ENCODE data around the gene ZNF844.
"Not testable (repeated sequence)": the region's sequence is repeated elsewhere in the genome, so short reads cannot be mapped to it uniquely, and the experiment has no call there.

Gene ZNF844

DNA sequence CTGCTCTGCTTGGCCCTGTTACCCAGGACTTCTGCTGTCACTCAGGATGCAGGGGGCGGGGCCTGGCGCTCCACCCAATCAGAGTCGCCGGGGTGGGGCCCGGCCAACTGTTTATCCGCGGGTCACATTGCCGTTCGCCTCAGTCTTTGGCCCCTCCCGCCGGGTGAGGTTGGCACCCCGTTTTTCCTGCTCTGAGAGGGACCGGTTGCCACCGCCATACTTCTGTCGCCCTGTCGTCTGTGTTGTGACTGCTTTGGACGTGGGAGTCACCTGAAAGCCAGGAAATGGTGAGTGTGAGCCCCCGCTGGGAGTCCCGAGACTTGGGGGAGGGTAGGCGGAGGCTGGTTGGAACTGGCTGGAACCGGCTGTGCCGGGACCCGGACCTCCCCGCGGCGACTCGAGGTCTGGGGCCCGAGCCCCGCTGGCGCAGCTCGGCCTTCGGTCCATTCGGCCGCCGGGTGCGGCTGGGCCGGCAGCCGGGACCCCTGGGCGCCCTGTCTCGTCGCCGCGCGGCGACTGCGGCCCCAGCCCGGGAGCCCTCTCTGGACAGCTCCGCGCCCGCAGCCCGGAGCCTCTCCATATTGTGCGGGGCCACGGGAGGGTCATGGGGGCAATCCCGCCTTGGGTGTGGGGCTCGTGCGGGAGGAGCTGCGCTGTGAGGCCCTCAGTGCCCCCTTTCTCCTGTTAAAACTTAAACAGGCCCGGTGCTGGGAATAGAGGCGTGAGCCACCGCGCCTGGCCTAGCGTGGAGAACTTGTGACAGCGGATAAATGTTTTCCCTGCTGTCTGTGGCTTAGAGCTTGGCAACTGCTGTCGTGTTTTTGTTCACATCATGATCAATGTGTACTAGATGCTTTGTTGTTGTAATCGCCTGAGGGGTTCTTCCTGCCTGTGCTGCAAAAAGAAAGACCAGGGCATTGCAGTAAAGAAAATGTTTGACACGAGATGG is at the start of gene ZNF844:
TSS of gene ZNF844 (plus strand) at position 142 of the 949 bp plus-strand sequence. CDS start at position 285, 143 bp downstream.
- DNase-seq = peak; percentile 97

DNA sequence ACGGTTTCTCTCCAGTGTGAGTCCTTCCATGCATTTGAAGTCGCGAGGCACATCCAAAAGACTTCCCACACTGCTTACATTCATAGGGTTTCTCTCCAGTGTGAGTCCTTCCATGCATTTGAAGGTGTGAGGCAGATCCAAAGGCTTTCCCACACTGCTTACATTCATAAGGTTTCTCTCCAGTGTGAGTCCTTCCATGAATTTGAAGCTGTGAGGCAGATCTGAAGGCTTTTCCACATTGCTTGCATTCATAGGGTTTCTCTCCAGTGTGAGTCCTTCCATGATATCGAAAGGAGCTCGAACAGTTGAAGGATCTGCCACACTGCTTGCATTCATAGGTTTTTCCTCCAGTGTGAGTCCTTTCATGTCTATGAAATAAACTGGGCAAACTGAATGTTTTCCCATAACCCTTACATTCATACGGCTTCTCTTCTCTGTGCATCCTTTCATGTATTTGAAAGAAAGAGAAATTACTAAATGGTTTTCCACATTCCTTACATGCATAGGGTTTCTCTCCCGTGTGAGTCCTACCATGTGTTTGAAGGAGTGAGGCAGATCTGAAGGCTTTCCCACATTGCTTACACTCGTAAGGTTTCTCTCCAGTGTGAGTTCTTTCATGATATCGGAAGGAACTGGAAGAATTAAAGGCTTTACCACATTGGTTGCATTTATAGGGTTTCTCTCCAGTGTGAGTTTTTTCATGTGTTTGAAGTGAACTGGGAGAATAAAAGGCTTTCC is 49.3 kb upstream of the ZNF844 start:
- DNase-seq = no peak

DNA sequence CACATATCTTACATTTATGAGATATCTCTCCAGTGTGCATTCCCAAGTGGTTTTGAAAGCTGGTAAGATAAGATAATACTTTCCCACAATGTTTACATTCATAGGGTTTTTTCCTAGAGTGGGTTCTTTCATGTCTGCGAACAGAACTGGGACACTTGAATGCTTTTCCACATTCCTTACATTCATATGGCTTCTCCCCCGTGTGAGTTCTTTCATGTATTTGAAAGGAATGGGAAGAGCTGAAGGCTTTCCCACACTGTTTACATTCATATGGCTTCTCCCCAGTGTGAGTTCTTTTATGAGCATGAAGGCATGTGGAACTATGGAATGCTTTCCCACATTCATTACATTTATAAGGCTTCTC is 48.8 kb upstream of the ZNF844 start:
- DNase-seq = no peak

DNA sequence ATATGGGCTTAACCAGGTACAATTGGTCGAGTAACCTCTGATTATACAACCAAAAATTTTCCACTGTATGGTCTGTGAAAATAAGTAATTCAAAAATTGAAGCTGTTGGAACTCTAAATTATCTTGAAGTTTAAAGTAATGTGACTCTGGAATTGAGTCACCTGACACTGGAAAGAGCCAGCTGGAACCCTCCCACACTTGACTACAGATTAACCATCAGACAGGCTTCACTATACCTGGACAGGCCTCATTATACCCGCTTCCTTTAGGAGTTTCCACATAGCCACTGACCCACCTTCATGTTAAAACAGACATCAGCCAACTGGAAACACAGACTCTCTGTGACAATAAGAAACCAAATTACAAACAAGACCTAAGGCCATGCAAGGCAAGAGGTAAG is 30.3 kb upstream of the ZNF844 start:
- DNase-seq = no peak

DNA sequence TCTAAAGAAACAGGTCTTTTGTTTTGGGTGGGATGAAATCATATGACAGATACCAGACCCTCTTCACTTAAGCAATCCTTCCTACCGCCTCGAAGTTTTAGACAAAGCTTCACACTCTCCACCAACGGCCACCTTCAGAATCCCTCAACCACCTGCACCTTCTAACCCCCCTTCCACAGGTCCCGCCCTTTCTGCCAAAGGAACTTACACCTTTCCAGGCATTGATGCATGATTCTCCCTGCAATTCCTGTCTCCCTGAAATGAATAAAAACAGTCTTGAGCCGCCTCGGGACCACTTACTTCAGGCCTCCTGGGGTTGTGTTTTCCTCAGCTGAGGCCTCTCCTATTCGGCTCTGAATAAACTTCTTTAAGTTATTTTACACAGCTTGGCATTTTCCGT is 29.9 kb upstream of the ZNF844 start:
- no peak for DNase-seq

DNA sequence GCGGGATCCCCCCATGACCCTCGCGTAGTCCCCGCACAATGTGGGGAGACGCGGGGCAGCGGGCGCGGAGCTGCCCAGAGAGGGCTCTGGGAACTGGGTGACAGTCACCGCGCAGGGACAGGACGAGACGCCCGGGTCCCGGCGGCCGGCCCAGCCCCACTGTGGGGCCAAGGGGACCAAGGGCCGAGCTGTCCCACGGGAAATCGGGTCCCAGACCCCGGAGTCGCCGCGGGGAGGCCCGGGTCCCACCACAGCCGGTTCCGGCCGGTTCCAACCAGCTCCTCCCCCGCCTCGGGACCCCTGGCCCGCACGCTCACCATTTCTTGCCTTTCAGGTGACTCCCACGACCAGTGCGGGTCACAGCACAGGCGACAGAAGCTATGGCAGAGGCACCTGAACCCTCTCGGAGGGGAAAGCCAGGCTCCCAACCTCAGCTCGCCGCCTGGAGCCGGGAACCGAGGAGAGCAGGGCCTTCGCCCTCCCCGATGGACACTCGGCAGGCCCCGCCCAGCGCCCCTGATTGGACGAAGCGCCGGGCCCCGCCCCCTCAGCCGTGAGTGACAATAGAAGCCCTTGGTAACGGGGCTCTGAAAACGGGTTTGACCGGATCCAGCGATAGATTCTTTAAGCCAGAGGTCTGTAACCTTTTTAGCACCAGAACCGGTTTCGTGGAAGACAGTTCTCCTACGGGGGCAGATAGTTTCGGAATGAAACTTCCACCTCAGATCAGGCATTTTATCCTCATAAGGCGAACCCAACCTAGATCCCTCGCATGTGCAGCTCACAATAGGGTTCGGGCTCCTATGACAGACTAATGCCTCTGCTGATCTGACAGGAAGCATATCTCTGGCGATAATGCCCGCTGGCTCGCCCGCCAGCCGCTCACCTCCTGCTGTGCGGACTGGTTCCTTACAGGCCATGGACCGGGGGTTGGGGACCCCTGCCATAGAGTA is 29.0 kb upstream of the ZNF844 start, which contains the start of gene ZNF433:
TSS of gene ZNF433 (minus strand) at position 460 of the 953 bp plus-strand sequence. CDS start at position 320, 140 bp downstream.
- peak; percentile 95 for DNase-seq

DNA sequence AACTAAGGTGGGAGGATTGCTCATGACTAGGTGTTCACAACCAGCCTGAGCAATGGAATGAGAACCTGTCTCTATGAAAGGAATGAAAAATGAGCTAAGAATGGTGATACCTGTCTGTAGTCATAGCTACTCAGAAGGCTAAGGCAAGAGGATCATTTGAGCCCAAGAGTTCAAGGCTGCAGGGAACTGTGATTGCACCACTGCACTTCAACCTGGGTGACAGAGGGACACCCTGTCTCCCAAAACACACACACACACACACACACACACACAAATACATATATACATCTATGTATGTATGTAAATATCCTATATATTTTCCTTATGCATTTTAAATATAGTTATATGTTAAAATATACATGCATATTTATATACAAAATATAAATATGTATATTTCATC is 21.6 kb upstream of the ZNF844 start:
- no peak for DNase-seq

DNA sequence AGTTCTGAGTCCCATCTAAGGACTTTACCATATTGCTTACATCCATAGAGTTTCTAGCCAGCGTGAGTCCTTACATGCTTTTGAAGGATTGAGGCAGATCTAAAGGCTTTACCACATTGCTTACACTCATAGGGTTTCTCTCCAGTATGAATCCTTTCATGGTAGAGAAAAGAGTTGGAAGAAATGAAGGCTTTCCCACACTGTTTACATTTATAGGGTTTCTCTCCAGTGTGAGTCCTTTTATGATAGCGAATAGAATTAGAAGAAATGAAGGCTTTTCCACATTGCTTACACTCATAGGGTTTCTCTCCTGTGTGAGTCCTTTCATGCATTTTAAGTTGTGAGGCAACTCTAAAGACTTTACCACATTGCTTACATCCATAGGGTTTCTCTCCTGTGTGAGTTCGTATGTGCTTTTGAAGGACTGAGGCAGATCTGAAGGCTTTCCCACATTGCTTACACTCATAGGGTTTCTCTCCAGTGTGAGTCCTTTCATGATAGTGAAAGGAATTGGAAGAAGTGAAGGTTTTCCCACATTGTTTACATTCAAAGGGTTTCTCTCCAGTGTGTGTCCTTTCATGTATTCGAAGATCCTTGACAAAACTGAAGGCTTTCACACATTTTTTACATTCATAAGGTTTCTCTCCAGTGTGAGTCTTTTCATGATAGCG is 20.6 kb upstream of the ZNF844 start:
- no peak for DNase-seq

DNA sequence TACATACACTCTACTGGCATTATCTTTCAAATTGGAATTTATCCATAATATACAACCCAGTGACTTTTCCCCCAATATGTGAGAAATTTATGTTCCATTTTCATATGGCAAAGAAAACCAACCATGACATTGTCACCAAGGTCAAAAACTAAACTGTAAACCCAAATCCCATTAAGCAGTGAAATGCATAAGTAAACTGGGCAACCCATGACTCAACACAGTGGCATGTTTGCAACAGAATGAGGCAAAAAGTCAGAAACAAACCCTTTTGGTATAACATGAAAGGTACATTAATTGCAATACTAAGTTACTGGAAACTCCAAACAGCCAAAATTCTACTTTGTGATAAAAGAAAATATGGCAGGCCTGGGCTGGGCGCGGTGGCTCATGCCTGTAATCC is 16.7 kb upstream of the ZNF844 start:
- DNase-seq = no peak

DNA sequence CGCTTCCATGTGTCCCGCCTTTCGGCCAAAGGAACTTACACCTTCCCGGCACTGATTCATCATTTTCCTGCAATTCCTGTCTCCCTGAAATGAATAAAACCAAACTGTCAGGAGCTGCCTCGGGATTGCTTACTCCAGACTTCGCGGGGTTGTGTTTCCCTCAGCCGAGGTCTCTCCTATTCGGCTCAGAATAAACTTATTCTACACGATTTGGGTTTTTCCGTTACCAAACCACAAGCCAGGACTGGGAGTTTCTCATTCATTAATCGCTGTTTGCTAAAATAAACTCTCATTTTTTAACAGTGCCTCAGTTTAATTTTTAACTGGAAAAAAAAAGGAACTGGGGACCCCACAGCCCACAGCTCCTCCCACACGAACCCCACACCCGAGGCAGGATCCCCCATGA is 12.4 kb upstream of the ZNF844 start:
- DNase-seq = no peak

DNA sequence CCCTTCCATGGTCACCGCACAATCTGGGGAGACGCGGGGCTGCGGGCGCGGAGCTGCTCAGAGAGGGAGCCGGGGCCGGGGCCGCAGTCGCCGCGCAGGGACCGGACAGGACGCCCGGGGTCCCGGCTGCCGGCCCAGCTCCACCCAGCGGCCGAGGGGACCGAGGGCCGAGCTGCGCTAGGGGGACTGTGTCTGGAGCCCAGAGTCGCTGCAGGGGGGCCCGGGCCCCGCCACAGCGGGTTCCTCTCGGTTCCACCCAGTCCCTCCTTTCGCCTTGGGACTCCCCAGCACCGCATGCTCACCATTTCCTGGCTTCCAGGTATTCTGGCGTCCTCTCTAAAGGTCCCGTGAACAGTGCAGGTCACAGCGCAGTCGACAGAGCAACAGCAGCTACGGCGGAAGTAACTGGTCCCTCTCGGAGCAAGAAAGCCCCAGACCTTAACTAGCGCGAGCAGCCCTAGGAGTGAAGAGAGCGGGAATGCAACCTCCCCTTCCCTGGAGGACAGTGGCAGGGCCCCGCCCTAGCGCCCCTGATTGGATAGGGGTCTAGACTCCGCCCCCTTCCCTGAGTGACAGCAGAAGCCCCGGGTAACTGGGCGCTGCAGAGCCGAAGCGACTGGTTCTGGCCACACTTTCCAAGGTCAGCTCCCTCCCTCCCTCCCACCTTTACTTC is 11.9 kb upstream of the ZNF844 start, which contains the start of gene ZNF878:
TSS of gene ZNF878 (minus strand) at position 465 of the 673 bp plus-strand sequence. CDS start at position 305, 160 bp downstream.
- DNase-seq = peak; percentile 92

DNA sequence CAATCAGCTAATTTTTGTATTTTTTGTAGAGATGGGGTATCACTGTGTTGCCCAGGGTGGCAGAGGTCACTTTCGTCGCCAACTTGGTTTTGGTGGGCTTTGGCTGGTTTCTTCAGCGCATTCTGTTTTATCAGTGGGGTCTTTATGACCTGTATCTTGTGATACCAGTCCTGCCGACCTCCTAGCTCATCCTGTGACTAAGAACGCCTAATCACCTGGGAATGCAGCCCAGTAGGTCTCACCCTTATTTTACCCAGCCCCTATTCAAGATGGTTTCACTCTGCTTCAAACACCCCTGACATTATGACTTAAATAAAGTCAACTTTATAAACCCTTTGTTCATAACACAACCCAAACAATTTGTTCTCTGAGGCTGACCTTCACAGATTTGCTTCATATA is 8.7 kb upstream of the ZNF844 start:
- DNase-seq = no peak

DNA sequence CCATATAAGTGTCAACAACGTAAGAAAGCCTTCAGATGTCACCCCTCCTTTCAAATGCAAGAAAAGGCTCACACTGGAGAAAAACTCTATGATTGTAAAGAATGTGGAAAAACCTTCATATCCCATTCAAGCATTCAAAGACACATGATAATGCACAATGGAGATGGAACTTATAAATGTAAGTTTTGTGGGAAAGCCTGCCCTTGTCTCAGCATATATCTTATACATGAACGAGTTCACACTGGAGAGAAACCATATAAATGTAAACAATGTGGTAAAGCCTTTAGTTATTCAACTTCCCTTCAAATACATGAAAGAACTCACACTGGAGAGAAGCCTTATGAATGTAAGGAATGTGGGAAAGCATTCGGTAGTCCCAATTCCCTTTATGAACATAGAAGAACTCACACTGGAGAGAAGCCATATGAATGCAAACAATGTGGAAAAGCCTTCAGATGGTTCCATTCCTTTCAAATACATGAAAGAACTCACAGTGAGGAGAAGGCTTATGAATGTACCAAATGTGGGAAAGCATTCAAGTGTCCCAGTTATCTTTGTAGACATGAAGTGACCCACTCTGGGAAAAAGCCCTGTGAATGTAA is 11.1 kb downstream of the ZNF844 start:
- no peak for DNase-seq

DNA sequence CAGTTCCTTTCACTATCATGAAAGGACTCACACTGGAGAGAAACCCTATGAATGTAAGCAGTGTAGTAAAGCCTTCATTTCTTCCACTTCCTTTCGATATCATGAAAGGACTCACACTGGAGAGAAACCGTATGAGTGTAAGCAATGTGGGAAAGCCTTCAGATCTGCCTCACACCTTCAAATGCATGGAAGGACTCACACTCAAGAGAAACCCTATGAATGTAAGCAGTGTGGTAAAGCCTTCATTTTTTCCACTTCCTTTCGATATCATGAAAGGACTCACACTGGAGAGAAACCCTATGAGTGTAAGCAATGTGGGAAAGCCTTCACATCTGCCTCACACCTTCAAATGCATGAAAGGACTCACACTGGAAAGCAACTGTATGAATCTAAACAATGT is 11.8 kb downstream of the ZNF844 start:
- not testable (repeated sequence) for DNase-seq

DNA sequence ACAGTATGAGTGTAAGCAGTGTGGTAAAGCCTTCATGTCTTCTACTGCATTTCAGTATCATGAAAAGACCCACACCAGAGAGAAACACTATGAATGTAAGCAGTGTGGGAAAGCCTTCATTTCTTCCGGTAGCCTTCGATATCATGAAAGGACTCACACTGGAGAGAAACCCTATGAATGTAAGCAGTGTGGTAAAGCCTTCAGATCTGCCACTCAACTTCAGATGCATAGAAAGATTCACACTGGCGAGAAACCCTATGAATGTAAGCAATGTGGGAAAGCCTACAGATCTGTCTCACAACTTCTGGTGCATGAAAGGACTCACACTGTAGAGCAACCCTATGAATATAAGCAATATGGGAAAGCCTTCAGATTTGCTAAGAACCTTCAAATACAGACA is 12.8 kb downstream of the ZNF844 start:
- no peak for DNase-seq

DNA sequence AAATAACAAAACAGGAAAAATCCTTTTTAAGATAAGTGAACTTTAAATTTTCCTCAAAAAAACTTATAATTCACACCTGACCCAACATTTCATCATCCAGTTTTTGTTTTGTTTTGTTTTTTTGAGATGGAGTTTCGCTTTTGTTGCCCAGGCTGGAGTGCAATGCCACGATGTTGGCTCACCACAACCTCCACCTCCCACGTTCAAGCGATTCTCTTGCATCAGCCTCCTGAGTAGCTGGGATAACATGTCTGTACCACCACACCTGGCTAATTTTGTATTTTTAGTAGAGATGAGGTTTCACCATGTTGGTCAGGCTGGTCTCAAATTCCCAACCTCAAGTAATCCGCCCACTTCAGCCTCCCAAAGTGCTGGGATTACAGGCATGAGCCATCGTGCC is 18.8 kb downstream of the ZNF844 start:
- DNase-seq = not testable (repeated sequence)

DNA sequence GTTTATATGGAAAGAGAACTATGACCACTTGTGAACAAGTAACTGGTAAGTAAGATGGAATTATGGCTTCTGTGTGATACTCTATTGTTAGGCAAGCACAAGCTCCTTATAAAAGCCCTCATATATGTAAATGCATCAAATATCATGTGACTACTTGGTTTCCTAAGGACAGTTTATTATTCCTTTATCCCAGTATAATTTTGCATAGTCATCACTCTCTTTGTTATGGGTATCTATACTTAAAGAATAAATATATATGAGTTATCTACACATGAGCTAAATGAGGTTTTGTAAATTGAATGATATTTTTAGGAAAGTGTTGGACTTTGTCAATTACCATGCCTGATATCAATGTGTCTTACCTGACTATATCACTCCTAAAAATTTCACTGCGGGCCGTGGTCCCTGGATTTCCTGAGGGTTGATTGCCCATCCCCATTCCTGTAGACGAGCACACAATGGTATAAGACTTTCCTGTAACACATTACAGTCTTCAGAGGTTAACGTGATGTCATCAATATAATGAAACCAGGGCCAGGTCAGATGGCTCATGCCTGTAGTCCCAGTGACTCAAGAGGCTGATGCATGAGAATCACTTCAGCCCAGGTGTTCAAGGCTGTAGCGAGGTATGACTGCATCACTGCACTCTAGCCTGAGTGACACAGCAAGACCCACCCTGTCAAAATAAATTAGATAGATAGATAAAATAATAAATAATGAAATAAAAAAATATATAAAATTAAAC is 20.7 kb downstream of the ZNF844 start:
- no peak for DNase-seq

DNA sequence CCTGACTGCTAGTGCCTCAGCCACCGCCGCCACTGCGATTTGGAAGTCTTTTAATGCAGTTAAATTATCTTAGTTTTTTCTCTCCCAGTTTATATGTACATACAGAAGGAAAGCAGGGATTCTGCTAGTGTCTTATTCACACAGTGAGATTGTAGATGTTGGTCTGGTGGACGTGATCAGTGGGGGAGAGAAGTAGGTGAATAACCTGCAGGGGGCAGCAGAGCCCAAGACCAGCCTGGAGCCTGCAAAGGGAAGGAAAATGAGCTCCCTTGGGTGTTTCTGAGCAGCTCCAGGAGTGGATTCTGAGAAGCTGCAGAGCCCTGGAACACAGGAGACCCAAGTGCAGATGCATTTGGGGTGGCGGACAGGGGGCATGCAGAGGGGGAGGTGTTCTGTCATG is 26.3 kb downstream of the ZNF844 start:
- DNase-seq = peak; percentile 84

DNA sequence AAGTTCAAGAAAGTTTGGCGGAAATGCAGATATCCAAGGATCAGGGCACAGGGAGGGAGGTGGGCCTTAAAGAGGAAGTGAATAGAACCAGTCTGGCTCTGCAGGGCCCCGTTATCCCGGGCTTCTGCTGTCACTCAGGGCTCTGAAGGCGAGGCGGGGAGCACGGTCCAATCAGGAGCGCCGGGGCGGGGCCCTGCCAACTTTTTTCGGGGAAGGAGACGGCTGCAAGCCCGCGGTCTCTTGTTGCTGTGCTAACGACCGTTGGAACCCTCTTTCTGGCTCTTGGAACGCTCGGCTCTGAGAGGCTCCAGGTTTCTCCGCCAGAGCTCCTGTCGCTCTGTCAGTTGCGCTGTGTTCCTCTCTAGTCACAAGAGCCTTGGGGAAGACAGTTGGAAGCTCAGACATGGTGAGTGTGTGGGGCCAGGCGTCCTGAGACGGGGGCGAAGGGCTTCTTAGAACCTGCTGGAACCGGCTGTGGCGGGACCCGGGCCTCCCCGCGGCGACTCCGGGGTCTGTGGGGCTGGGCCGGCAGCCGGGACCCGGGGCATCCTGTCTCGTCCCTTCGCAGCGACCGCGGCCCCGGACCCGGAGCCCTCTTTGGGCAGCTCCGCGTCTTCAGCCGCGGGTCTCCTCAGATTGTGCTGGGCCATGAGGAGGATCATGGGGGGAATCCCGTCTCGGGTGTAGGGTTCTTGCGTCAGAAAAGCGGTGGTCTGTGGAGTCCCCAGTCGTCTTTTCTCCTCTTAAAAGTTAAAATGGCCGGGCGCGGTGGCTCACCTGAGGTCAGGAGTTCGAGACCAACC is 27.7 kb downstream of the ZNF844 start:
- DNase-seq = peak; percentile 96
